CD4-positive, alpha-beta T cell treated with Interleukin-6 at 100 ng/mL for 8 hours (primary cell): Measurements from ENCODE around the gene KRTAP20-3.

Experiments used
- DNase-seq: peaks from one replicate; pipeline ENCODE4 v3.0.0-alpha.2; 2020; ENCODE audit warnings: mixed read lengths, low spot score

KRTAP20-3 gene

GRCh38 chr21:30684506-30684905 is 41.8 kb downstream of the KRTAP20-3 start:
- DNase-seq = no peak

GRCh38 chr21:30689822-30690221 is 47.2 kb downstream of the KRTAP20-3 start:
- DNase-seq = no peak
